GM20000 (cell line): ENCODE measurements around the gene SLC22A7.

Experiments
- DNase-seq: peaks from one replicate; pipeline ENCODE4 v3.0.0; 2012; ENCODE audit warnings: low spot score
- TF ChIP-seq, protein P1 (sequence below): IDR thresholded peaks from 2 replicates; pipeline ENCODE4 v1.5.1; 2012; ENCODE audit warnings: mild to moderate bottlenecking, control low read depth; ENCODE audit errors: extremely low read depth, missing control alignments

The SLC22A7 gene

DNA sequence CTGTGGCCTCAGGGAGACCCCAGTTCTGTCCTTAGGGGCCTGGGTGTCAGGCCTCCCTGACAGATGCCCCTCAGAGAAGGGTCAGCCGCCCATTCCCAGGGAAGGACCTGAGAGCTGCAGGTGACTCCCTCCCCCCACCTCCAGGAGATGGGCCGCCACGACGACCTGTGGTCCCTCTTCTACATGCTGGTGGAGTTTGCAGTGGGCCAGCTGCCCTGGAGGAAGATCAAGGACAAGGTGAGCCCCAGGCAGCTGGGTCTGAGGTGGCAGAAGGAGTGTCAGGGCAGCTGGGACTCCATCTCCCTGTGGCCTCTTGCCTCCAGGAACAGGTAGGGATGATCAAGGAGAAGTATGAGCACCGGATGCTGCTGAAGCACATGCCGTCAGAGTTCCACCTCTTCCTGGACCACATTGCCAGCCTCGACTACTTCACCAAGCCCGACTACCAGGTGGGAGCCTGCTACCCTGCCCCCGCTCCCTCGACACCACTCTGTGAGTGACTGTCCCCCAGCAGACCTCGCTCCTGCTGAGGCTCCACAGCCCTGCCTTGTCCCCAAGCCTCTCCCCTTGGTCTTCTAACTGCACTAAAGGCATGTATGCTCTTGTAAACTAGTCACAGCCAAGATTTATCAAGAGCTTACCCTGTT lies 42.5 kb upstream of the SLC22A7 start:
- TF ChIP-seq, protein P1, sequence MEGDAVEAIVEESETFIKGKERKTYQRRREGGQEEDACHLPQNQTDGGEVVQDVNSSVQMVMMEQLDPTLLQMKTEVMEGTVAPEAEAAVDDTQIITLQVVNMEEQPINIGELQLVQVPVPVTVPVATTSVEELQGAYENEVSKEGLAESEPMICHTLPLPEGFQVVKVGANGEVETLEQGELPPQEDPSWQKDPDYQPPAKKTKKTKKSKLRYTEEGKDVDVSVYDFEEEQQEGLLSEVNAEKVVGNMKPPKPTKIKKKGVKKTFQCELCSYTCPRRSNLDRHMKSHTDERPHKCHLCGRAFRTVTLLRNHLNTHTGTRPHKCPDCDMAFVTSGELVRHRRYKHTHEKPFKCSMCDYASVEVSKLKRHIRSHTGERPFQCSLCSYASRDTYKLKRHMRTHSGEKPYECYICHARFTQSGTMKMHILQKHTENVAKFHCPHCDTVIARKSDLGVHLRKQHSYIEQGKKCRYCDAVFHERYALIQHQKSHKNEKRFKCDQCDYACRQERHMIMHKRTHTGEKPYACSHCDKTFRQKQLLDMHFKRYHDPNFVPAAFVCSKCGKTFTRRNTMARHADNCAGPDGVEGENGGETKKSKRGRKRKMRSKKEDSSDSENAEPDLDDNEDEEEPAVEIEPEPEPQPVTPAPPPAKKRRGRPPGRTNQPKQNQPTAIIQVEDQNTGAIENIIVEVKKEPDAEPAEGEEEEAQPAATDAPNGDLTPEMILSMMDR = no peak
- no peak for DNase-seq

DNA sequence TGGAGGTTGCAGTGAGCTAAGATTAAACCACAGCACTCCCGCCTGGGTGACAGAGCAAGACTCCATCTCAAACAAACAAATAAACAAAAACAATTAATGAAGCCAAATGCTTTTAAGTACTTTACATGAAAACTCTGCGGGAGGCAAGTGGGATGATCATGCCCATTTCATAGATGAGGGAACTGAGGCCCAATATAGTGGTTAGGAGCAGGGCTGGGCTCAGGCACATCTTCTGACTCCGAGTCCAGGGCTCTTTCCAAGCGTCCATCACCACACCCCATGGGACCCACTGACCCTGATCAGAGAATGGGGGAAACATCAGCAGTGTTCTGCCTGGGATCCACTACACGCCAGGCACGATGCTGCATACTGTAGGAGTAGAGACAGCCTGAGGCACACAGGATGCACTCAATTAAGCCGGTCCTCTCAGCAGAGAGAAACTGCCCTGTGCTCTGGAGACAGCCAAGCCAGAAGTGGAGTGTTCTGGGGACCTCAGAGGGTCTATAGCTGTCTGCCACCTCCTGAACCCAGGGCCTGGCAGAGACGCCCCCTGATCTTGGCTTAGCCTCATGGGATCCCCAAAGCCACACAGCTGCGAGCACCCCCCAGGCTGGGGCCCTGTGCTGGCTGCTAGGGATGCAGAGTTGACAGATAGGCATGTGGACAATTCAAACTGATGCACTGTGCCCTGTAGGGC lies 41.2 kb upstream of the SLC22A7 start:
- DNase-seq = no peak
- TF ChIP-seq, protein P1 = no peak

DNA sequence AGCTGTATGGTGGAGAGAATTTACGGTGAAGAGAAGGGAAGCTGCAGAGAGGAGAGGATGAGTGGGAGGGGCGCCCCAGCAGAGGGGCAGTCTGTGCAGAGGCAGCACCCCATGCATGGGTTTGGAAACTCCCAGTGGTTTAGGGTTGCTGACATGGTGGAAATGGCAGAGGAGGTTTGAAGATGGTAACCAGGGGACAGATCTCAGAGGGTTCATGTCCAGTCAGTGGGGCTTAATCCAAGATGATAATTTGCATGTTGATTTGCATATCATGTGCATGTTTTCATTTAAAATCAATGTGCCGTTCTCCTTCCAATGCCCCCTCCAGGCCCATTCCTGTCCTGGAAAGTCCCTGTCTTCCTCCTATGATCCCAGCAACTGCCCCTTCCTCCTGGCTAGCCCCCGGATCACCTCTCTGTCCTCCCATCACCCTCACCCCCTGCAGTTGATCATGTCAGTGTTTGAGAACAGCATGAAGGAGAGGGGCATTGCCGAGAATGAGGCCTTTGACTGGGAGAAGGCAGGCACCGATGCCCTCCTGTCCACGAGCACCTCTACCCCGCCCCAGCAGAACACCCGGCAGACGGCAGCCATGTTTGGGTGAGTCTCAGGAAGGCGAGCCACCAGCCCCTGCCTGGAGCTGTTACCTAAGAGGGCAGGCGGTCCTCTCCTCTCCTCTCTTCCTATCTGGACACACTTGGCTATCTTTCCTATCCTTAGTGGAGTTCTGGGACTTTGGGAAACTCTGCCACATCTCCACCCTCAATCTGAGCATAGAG lies 40.5 kb upstream of the SLC22A7 start:
- no peak for DNase-seq
- TF ChIP-seq, protein P1 = no peak

DNA sequence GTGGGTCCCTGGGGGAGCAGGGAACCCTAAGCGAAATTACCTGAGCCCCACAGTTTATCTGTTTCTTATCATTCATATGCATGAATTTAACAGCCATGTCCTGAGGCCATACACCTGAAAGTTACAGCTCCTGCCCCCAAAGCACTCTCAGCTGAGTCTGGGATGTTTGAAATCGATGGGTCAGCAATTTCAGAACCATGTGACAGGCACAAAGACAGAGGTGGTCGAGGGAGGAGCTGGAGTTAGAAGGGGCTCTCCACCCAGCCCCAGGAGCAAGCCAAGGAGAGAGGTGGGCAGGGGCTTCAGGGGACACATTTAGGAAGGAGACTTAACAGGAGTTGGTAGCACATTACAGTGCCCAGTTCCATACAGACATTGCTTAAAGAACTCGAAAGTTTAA lies 39.9 kb upstream of the SLC22A7 start:
- no peak for DNase-seq
- TF ChIP-seq, protein P1 = no peak

DNA sequence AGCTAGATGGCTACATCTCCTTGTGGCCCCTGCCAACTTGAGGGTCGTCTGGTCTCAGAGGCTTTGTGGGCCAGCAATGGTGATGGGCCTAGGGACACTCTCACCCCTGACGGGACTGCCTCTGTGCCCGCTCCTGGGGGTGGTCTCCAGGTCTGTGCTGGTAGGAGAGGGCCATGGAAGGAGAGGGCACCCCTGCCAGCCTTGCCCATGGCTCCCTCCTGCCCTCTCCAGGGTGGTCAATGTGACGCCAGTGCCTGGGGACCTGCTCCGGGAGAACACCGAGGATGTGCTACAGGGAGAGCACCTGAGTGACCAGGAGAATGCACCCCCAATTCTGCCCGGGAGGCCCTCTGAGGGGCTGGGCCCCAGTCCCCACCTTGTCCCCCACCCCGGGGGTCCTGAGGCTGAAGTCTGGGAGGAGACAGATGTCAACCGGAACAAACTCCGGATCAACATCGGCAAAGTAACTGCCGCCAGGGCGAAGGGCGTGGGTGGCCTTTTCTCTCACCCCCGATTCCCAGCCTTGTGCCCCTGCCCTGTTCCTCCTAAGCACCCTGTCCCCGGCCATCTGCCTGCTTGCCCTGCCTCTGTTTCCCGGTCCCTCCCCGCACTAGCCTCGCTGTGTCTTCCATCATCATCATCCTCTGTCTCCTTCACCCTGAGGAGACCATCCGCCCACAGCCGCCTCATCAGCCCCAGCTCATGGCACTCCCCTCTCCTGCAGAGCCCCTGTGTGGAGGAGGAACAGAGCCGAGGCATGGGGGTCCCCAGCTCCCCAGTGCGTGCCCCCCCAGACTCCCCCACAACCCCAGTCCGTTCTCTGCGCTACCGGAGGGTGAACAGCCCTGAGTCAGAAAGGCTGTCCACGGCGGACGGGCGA lies 39.0 kb upstream of the SLC22A7 start:
- TF ChIP-seq, protein P1 = no peak
- DNase-seq = no peak

DNA sequence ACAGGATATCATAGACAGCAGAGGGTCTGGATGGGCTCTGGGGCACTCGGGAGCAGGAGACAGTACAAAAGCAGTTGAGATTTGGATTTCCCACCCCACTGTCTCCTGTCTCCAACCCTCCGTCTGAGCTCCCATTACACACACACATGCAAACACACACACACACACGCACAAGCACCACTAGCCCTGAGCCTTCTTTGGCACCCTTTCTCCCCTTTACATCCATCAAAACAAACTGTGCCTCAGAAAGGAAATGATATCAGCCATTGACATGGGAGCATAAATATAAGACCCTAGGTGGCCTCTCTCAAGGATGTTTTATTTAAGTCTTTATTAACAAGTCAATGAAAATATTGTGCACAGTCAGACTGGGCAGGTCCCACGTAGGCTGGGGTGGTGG lies 37.3 kb upstream of the SLC22A7 start:
- no peak for DNase-seq
- TF ChIP-seq, protein P1 = no peak
